Measurements from ENCODE around the gene HOATZ.

The HOATZ gene

DNA sequence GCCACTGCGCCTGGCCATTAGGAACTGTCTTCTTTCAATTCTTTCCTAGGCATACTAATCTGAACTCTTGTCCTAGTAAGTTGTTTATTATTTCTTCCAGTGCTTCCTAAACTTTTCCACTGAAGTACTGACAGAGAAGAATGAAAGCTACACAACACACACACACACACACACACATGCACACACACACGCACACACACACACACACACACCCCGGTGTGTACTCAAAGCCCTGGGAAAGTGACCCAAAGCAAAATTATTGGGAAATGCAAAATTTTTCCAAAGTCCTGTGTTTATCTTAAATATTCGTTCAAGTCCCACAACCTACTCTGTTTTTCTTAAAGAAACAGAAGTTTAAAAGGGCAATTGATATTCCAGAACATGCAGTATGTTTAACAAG, 68.3 kb downstream of the HOATZ start:
- Histone ChIP-seq H3K27me3 (ENCODE audit: insufficient read depth, low read length) (no peaks in the 10 kb centered on the region), H3K27ac (ENCODE audit: low read depth, low read length, poor library complexity, severe bottlenecking) (no peak overlapping the region), H3F3A (ENCODE audit: insufficient read depth, low read length) (no peaks in the 10 kb centered on the region), H4K20me1 (ENCODE audit: insufficient read depth, low read length) (no peaks in the 10 kb centered on the region), H3K4me1 (ENCODE audit: insufficient read depth, low read length, severe bottlenecking) (peaks cover 25% of the 10 kb centered on the region), H3K4me3 (ENCODE audit: low read depth, low read length, poor library complexity, severe bottlenecking) (no peak overlapping the region), H3K4me2 (ENCODE audit: low read length) (no peak overlapping the region), H3K9me2 (ENCODE audit: low read depth, low read length) (no peaks in the 10 kb centered on the region), H3K79me2 (ENCODE audit: insufficient read depth, low read length) (no peaks in the 10 kb centered on the region), H3K9me3 (ENCODE audit: low read length) (no peaks in the 10 kb centered on the region), H3K36me3 (ENCODE audit: insufficient read depth, low read length) (no peaks in the 10 kb centered on the region), H2AFZ (ENCODE audit: low read length) (no peak overlapping the region), H3K9ac (ENCODE audit: low read length) (no peak overlapping the region)
- TF ChIP-seq, protein P1, sequence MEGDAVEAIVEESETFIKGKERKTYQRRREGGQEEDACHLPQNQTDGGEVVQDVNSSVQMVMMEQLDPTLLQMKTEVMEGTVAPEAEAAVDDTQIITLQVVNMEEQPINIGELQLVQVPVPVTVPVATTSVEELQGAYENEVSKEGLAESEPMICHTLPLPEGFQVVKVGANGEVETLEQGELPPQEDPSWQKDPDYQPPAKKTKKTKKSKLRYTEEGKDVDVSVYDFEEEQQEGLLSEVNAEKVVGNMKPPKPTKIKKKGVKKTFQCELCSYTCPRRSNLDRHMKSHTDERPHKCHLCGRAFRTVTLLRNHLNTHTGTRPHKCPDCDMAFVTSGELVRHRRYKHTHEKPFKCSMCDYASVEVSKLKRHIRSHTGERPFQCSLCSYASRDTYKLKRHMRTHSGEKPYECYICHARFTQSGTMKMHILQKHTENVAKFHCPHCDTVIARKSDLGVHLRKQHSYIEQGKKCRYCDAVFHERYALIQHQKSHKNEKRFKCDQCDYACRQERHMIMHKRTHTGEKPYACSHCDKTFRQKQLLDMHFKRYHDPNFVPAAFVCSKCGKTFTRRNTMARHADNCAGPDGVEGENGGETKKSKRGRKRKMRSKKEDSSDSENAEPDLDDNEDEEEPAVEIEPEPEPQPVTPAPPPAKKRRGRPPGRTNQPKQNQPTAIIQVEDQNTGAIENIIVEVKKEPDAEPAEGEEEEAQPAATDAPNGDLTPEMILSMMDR (IDR thresholded peaks at IDR 0.05; ENCODE audit: low read length), result no peak
- no peak for TF ChIP-seq EZH2 (IDR thresholded peaks at IDR 0.05; ENCODE audit: borderline replicate concordance, low read length)

DNA sequence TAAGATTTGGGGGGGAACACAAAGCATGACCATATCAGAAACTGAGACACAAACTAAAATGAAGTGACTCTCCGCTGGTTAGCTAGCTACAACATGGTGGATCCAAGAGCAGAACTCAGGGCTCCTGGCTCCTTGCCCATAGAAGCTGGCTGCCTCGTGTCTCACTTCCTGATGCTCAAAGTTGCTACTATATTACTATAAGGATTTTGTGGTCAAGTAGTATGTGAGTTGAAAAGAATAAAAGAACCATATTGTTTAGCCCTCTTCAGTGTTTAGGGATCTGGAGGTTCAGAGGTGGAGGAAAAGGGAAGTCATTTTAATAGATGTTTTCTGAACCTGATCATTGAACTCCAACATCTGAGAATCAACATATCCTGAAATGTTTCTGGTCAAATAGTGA, 70.8 kb downstream of the HOATZ start:
- TF ChIP-seq EZH2 (IDR thresholded peaks at IDR 0.05; ENCODE audit: borderline replicate concordance, low read length), result no peak
- TF ChIP-seq, protein P1 (IDR thresholded peaks at IDR 0.05; ENCODE audit: low read length), result no peak
- Histone ChIP-seq H3K4me2 (ENCODE audit: low read length) (peak overlapping the region; percentile 4; the same call in 1 of the 2 replicates), H3K9ac (ENCODE audit: low read length) (no peak overlapping the region), H3K36me3 (ENCODE audit: insufficient read depth, low read length) (no peaks in the 10 kb centered on the region), H3K27ac (ENCODE audit: low read depth, low read length, poor library complexity, severe bottlenecking) (no peak overlapping the region), H3K9me2 (ENCODE audit: low read depth, low read length) (no peaks in the 10 kb centered on the region), H3K79me2 (ENCODE audit: insufficient read depth, low read length) (no peaks in the 10 kb centered on the region), H3K9me3 (ENCODE audit: low read length) (no peaks in the 10 kb centered on the region), H3K27me3 (ENCODE audit: insufficient read depth, low read length) (no peaks in the 10 kb centered on the region), H4K20me1 (ENCODE audit: insufficient read depth, low read length) (no peaks in the 10 kb centered on the region), H3K4me3 (ENCODE audit: low read depth, low read length, poor library complexity, severe bottlenecking) (no peak overlapping the region), H3F3A (ENCODE audit: insufficient read depth, low read length) (no peaks in the 10 kb centered on the region), H3K4me1 (ENCODE audit: insufficient read depth, low read length, severe bottlenecking) (peaks cover 25% of the 10 kb centered on the region), H2AFZ (ENCODE audit: low read length) (peak overlapping the region; percentile 40; the same call in 1 of the 2 replicates)

DNA sequence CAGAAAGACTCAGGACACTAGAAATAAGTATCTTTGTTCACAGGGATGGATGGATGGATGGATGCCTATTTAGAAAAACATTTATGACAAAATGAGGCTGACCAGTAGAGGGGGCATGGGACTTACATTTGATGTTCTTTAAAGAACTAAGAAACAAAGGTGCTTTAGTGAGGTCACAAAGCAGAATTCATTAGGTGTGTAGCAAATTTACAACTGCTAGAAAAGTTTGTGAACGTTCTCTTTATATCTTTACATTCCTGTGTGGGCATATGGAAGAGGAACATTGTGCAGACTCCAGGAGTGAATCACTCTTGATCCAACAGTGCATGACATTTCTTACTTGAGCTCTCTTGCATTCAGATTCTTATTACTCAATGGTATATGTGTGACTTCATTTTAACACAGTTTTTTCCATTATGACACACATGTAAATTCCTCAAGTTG, 71.8 kb downstream of the HOATZ start:
- no peaks in the 10 kb centered on the region for H3F3A ChIP-seq (ENCODE audit: insufficient read depth, low read length)
- no peaks in the 10 kb centered on the region for H3K9me2 ChIP-seq (ENCODE audit: low read depth, low read length)
- no peak overlapping the region for H2AFZ ChIP-seq (ENCODE audit: low read length)
- H3K4me3 ChIP-seq (ENCODE audit: low read depth, low read length, poor library complexity, severe bottlenecking), result no peak overlapping the region
- H3K4me2 ChIP-seq (ENCODE audit: low read length), result no peak overlapping the region
- H4K20me1 ChIP-seq (ENCODE audit: insufficient read depth, low read length), result no peaks in the 10 kb centered on the region
- no peaks in the 10 kb centered on the region for H3K27me3 ChIP-seq (ENCODE audit: insufficient read depth, low read length)
- no peaks in the 10 kb centered on the region for H3K79me2 ChIP-seq (ENCODE audit: insufficient read depth, low read length)
- no peak overlapping the region for H3K27ac ChIP-seq (ENCODE audit: low read depth, low read length, poor library complexity, severe bottlenecking)
- H3K9ac ChIP-seq (ENCODE audit: low read length), result no peak overlapping the region
- no peak for TF ChIP-seq EZH2 (IDR thresholded peaks at IDR 0.05; ENCODE audit: borderline replicate concordance, low read length)
- TF ChIP-seq, protein P1 (IDR thresholded peaks at IDR 0.05; ENCODE audit: low read length), result peak; percentile 99
- peaks cover 31% of the 10 kb centered on the region for H3K4me1 ChIP-seq (ENCODE audit: insufficient read depth, low read length, severe bottlenecking)
- H3K9me3 ChIP-seq (ENCODE audit: low read length), result no peaks in the 10 kb centered on the region
- no peaks in the 10 kb centered on the region for H3K36me3 ChIP-seq (ENCODE audit: insufficient read depth, low read length)
